Measurements from ENCODE around the gene CMTM7. TPM values are rescaled to one million over a fixed set of nuclear protein-coding genes. Genes with fewer than 3 reads are reported as not detected.

CMTM7 gene
- total and polyA plus RNA-seq, 7 experiments from 2014 or later: 38.6 to 157 (median 53.0) TPM

- ChIA-PET CTCF (interaction anchor here (1.1 to 3.3 kb wide), 4 partner anchors 13 to 81 kb away, joined by 3 to 19 read pairs (median 4); no protein-coding TSS in a partner anchor), POLR2A (interaction anchor here (1.0 to 11.9 kb wide), 10 partner anchors 8 to 64 kb away, joined by 3 to 304 read pairs (median 4); partner anchors contain the start of gene CMTM7)
- Histone ChIP-seq H3K4me3 (ENCODE audit: low read length) (no peak overlapping the region), H3K27ac (ENCODE audit: low read depth, low read length) (peak overlapping the region; percentile 97), H3K36me3 (ENCODE audit: control insufficient read depth in 2 of 3, insufficient read depth in 3 of 3, low read length in 3 of 3) (peaks cover 0 to 27% (median 0%) of the 10 kb centered on the region in 3 experiments), H3K9me3 (ENCODE audit: control insufficient read depth in 2 of 3, low read length in 3 of 3) (no peaks in the 10 kb centered on the region), H3K27me3 (ENCODE audit: control insufficient read depth in 2 of 2, insufficient read depth in 2 of 2, low read length in 2 of 2) (no peaks in the 10 kb centered on the region), H3K4me1 (ENCODE audit: control insufficient read depth in 2 of 2, insufficient read depth in 2 of 2, low read length in 2 of 2) (peaks cover 48 to 60% of the 10 kb centered on the region in 2 donors)
- no peak for ATAC-seq
- DNase-seq: peak in 1 of 9 donors; percentile 13
- Mint-ChIP-seq H3K4me1 (peaks cover 27 to 67% (median 58%) of the 10 kb centered on the region in 7 donors), H3K36me3 (peaks cover 20 to 51% (median 34%) of the 10 kb centered on the region in 5 donors), H3K27ac (peak overlapping the region in 3 of 9 donors; percentile 94 to 100 (median 98)), H3K27me3 (no peaks in the 10 kb centered on the region), H3K9me3 (peaks cover 0 to 5% (median 0%) of the 10 kb centered on the region in 11 donors), H3K4me3 (peak overlapping the region in 6 of 10 donors; percentile 3 to 91 (median 72))
- intact Hi-C loops (cut with micrococcal nuclease): no loop called here
Observed at GRCh38 chr3:32454731-32455608, 63.3 kb downstream of the CMTM7 start.

- peak overlapping the region; percentile 97 for H3K27ac ChIP-seq (ENCODE audit: low read depth, low read length)
- DNase-seq (peak in 7 of 9 donors; percentile 31 to 61 (median 46)), ATAC-seq (no peak)
- peaks cover 0 to 19% (median 0%) of the 10 kb centered on the region in 3 experiments for H3K36me3 ChIP-seq (ENCODE audit: control insufficient read depth in 2 of 3, insufficient read depth in 3 of 3, low read length in 3 of 3)
- ChIA-PET CTCF (interaction anchor here (1.1 to 3.3 kb wide), 6 partner anchors 12 to 40 kb away, joined by 3 to 19 read pairs (median 4); no protein-coding TSS in a partner anchor), POLR2A (interaction anchor here (0.8 to 11.9 kb wide), 15 partner anchors 9 to 79 kb away, joined by 3 to 304 read pairs (median 4); no protein-coding TSS in a partner anchor)
- Mint-ChIP-seq H3K27me3 (no peaks in the 10 kb centered on the region), H3K4me1 (peaks cover 35 to 58% (median 52%) of the 10 kb centered on the region in 7 donors), H3K36me3 (peaks cover 15 to 43% (median 27%) of the 10 kb centered on the region in 5 donors), H3K27ac (peak overlapping the region in 3 of 9 donors; percentile 94 to 100 (median 98)), H3K9me3 (peaks cover 0 to 5% (median 0%) of the 10 kb centered on the region in 11 donors), H3K4me3 (peak overlapping the region; percentile 65 to 91 (median 70))
- no peaks in the 10 kb centered on the region for H3K27me3 ChIP-seq (ENCODE audit: control insufficient read depth in 2 of 2, insufficient read depth in 2 of 2, low read length in 2 of 2)
- no peaks in the 10 kb centered on the region for H3K9me3 ChIP-seq (ENCODE audit: control insufficient read depth in 2 of 3, low read length in 3 of 3)
- no peak overlapping the region for H3K4me3 ChIP-seq (ENCODE audit: low read length)
- intact Hi-C loops (cut with micrococcal nuclease): no loop called here
- peaks cover 56 to 67% of the 10 kb centered on the region in 2 donors for H3K4me1 ChIP-seq (ENCODE audit: control insufficient read depth in 2 of 2, insufficient read depth in 2 of 2, low read length in 2 of 2)
Observed at GRCh38 chr3:32455609-32456428, 64.2 kb downstream of the CMTM7 start.

GRCh38 chr3:32456429-32457130 is 64.9 kb downstream of the CMTM7 start:
- H3K9me3 ChIP-seq (ENCODE audit: control insufficient read depth in 2 of 3, low read length in 3 of 3): no peaks in the 10 kb centered on the region
- Mint-ChIP-seq H3K4me3 (peak overlapping the region; percentile 41 to 91 (median 68)), H3K27ac (peak overlapping the region in 3 of 9 donors; percentile 94 to 100 (median 98)), H3K4me1 (peaks cover 36 to 59% (median 50%) of the 10 kb centered on the region in 7 donors), H3K27me3 (no peaks in the 10 kb centered on the region), H3K36me3 (peaks cover 13 to 37% (median 25%) of the 10 kb centered on the region in 5 donors), H3K9me3 (peaks cover 0 to 5% (median 0%) of the 10 kb centered on the region in 11 donors)
- ChIA-PET CTCF (interaction anchor here (1.1 to 3.3 kb wide), 6 partner anchors 11 to 41 kb away, joined by 3 to 19 read pairs (median 4); no protein-coding TSS in a partner anchor), POLR2A (interaction anchor here (0.8 to 11.9 kb wide), 13 partner anchors 8 to 79 kb away, joined by 3 to 304 read pairs (median 4); no protein-coding TSS in a partner anchor)
- peaks cover 0 to 12% (median 0%) of the 10 kb centered on the region in 3 experiments for H3K36me3 ChIP-seq (ENCODE audit: control insufficient read depth in 2 of 3, insufficient read depth in 3 of 3, low read length in 3 of 3)
- H3K4me1 ChIP-seq (ENCODE audit: control insufficient read depth in 2 of 2, insufficient read depth in 2 of 2, low read length in 2 of 2): peaks cover 64 to 74% of the 10 kb centered on the region in 2 donors
- H3K27me3 ChIP-seq (ENCODE audit: control insufficient read depth in 2 of 2, insufficient read depth in 2 of 2, low read length in 2 of 2): no peaks in the 10 kb centered on the region
- no peak overlapping the region for H3K4me3 ChIP-seq (ENCODE audit: low read length)
- peak overlapping the region; percentile 97 for H3K27ac ChIP-seq (ENCODE audit: low read depth, low read length)
- intact Hi-C loops (cut with micrococcal nuclease): no loop called here
- no peak for DNase-seq
- no peak for ATAC-seq

- DNase-seq (peak; percentile 39 to 91 (median 85)), ATAC-seq (peak; percentile 82)
- ChIA-PET CTCF (interaction anchor here (0.6 to 2.3 kb wide), 6 partner anchors 11 to 87 kb away, joined by 3 to 8 read pairs (median 5); no protein-coding TSS in a partner anchor), POLR2A (interaction anchor here (0.8 to 11.9 kb wide), 9 partner anchors 10 to 86 kb away, joined by 4 to 304 read pairs (median 5); partner anchors contain the start of gene CMTM7)
- Histone ChIP-seq H3K9me3 (ENCODE audit: control insufficient read depth in 2 of 3, low read length in 3 of 3) (no peaks in the 10 kb centered on the region), H3K36me3 (ENCODE audit: control insufficient read depth in 2 of 3, insufficient read depth in 3 of 3, low read length in 3 of 3) (no peaks in the 10 kb centered on the region), H3K27ac (ENCODE audit: low read depth, low read length) (peak overlapping the region; percentile 97), H3K4me1 (ENCODE audit: control insufficient read depth in 2 of 2, insufficient read depth in 2 of 2, low read length in 2 of 2) (peaks cover 71 to 87% of the 10 kb centered on the region in 2 donors), H3K4me3 (ENCODE audit: low read length) (peak overlapping the region; percentile 51), H3K27me3 (ENCODE audit: control insufficient read depth in 2 of 2, insufficient read depth in 2 of 2, low read length in 2 of 2) (no peaks in the 10 kb centered on the region)
- H3K4me3 Mint-ChIP-seq: peak overlapping the region; percentile 70 to 91 (median 83)
- H3K27me3 Mint-ChIP-seq: no peaks in the 10 kb centered on the region
- peaks cover 36 to 55% (median 49%) of the 10 kb centered on the region in 7 donors for H3K4me1 Mint-ChIP-seq
- intact Hi-C loops (cut with micrococcal nuclease): loop anchor here (1.0 kb wide), 6 partner anchors 10 to 67 kb away; partner anchors contain the start of gene CMTM7 (in 1 of the 2)
- peaks cover 13 to 28% (median 22%) of the 10 kb centered on the region in 5 donors for H3K36me3 Mint-ChIP-seq
- H3K27ac Mint-ChIP-seq: peak overlapping the region in 3 of 9 donors; percentile 98 to 100 (median 100)
- peaks cover 0 to 5% (median 0%) of the 10 kb centered on the region in 11 donors for H3K9me3 Mint-ChIP-seq
Observed at GRCh38 chr3:32457971-32458471, 66.4 kb downstream of the CMTM7 start.

- Mint-ChIP-seq H3K36me3 (peaks cover 11 to 19% (median 15%) of the 10 kb centered on the region in 5 donors), H3K27ac (no peak overlapping the region), H3K4me3 (peak overlapping the region in 5 of 10 donors; percentile 25 to 92 (median 75)), H3K27me3 (no peaks in the 10 kb centered on the region), H3K4me1 (peaks cover 36 to 51% (median 40%) of the 10 kb centered on the region in 7 donors), H3K9me3 (peaks cover 0 to 5% (median 0%) of the 10 kb centered on the region in 11 donors)
- Histone ChIP-seq H3K9me3 (ENCODE audit: control insufficient read depth in 2 of 3, low read length in 3 of 3) (no peaks in the 10 kb centered on the region), H3K4me3 (ENCODE audit: low read length) (peak overlapping the region; percentile 34), H3K27me3 (ENCODE audit: control insufficient read depth in 2 of 2, insufficient read depth in 2 of 2, low read length in 2 of 2) (no peaks in the 10 kb centered on the region), H3K36me3 (ENCODE audit: control insufficient read depth in 2 of 3, insufficient read depth in 3 of 3, low read length in 3 of 3) (no peaks in the 10 kb centered on the region), H3K27ac (ENCODE audit: low read depth, low read length) (peak overlapping the region; percentile 97), H3K4me1 (ENCODE audit: control insufficient read depth in 2 of 2, insufficient read depth in 2 of 2, low read length in 2 of 2) (peaks cover 73 to 84% of the 10 kb centered on the region in 2 donors)
- no peak for ATAC-seq
- intact Hi-C loops (cut with micrococcal nuclease): no loop called here
- CTCF ChIA-PET: interaction anchor here (1.1 to 3.2 kb wide), 6 partner anchors 10 to 83 kb away, joined by 3 to 12 read pairs (median 4); no protein-coding TSS in a partner anchor
- POLR2A ChIA-PET: interaction anchor here (0.6 to 10.9 kb wide), 13 partner anchors 11 to 1233 kb away, joined by 3 to 304 read pairs (median 7); partner anchors contain the start of gene CMTM7
- DNase-seq: peak in 1 of 9 donors; percentile 16
Observed at GRCh38 chr3:32459450-32459849, 67.8 kb downstream of the CMTM7 start.

Data from naive thymus-derived CD4-positive, alpha-beta T cell (primary cell).